SK-N-SH (cell line): ENCODE results near the gene ACTC1. TPM values are rescaled to one million over a fixed set of nuclear protein-coding genes. Genes with fewer than 3 reads are reported as not detected.

ENCODE experiments used
- CTCF ChIA-PET: fragments of 300-600, 350-600 bp; formaldehyde crosslinking; extraction: SDS; loops from one replicate; lab custom pipeline; 2021; lab: Yijun Ruan, JAX
- POLR2A ChIA-PET: fragments of 350-600 bp; sonication (Branson Sonifier 250); formaldehyde crosslinking; extraction: SDS; loops from one replicate; lab custom pipeline; 2020; ENCODE audit warnings: antibody characterized with exemption, inconsistent platforms; lab: Yijun Ruan, JAX
- DNase-seq: peaks from one replicate; pipeline ENCODE4 v3.0.0; 2012
- H2AFZ ChIP-seq: fragments of 200-600 bp; sonication (generic); 2 replicates; pipeline ENCODE4 v1.8.1; 2016; ENCODE audit warnings: antibody characterized with exemption, mild to moderate bottlenecking, low read depth
- H3F3A ChIP-seq: fragments of 200-600 bp; sonication (generic); replicated peaks from 2 replicates; pipeline ENCODE3; 2016; ENCODE audit warnings: antibody characterized with exemption, mild to moderate bottlenecking; ENCODE audit not compliant: insufficient read depth
- H3K27ac ChIP-seq, 2 experiments: fragments of 200-500 bp in 1 of 2; fragments of 200-600 bp in 1 of 2; sonication (Bioruptor generic) in 1 of 2; sonication (generic), shearing (Covaris generic) in 1 of 2; 2 replicates each; pipeline versions ENCODE4 v1.5.1 to v1.6.1; 2014 to 2016; ENCODE audit warnings: low read depth in 2 of 2, inconsistent platforms in 1 of 2, low read length in 1 of 2, mild to moderate bottlenecking in 1 of 2, mixed read lengths in 1 of 2
- H3K27me3 ChIP-seq: fragments of 200-600 bp; sonication (generic), shearing (Covaris generic); 2 replicates; pipeline ENCODE4 v1.6.1; 2016; ENCODE audit warnings: mixed run types; ENCODE audit not compliant: insufficient read depth
- H3K36me3 ChIP-seq, 2 experiments: fragments of 200-500 bp in 1 of 2; fragments of 200-600 bp in 1 of 2; sonication (Bioruptor generic) in 1 of 2; sonication (generic) in 1 of 2; replicated peaks in 1 of 2; 2 replicates each; pipeline versions ENCODE3 to v1.5.1; 2014 to 2016; ENCODE audit warnings: low read length in 1 of 2, mild to moderate bottlenecking in 1 of 2; ENCODE audit not compliant: insufficient read depth in 2 of 2, control insufficient read depth in 1 of 2
- H3K4me1 ChIP-seq, 2 experiments: fragments of 200-500 bp in 1 of 2; fragments of 200-600 bp in 1 of 2; sonication (Bioruptor generic) in 1 of 2; sonication (generic), shearing (Covaris generic) in 1 of 2; 2 replicates each; pipeline versions ENCODE4 v1.5.1 to v1.6.1; 2014 to 2016; ENCODE audit warnings: low read depth in 1 of 2, low read length in 1 of 2, mixed run types in 1 of 2; ENCODE audit not compliant: insufficient read depth in 2 of 2, control insufficient read depth in 1 of 2
- H3K4me2 ChIP-seq: fragments of 200-600 bp; sonication (generic), shearing (Covaris generic); 2 replicates; pipeline ENCODE4 v1.6.1; 2017; ENCODE audit warnings: mixed run types
- H3K4me3 ChIP-seq, 2 experiments: fragments of 200-500 bp in 1 of 2; fragments of 200-600 bp in 1 of 2; sonication (Bioruptor generic) in 1 of 2; sonication (generic), shearing (Covaris generic) in 1 of 2; 2 replicates each; pipeline versions ENCODE4 v1.5.1 to v1.8.1; 2014 to 2016; ENCODE audit warnings: low read depth in 2 of 2, inconsistent platforms in 1 of 2, low read length in 1 of 2, mild to moderate bottlenecking in 1 of 2, mixed read lengths in 1 of 2, moderate library complexity in 1 of 2
- H3K79me2 ChIP-seq: fragments of 200-600 bp; sonication (generic); 2 replicates; pipeline ENCODE4 v1.8.1; 2017; ENCODE audit warnings: mild to moderate bottlenecking; ENCODE audit not compliant: insufficient read depth
- H3K9ac ChIP-seq: fragments of 200-600 bp; sonication (generic); 2 replicates; pipeline ENCODE4 v1.6.1; 2017; ENCODE audit warnings: mixed run types
- H3K9me2 ChIP-seq: fragments of 200-600 bp; sonication (generic); 2 replicates; pipeline ENCODE4 v1.6.1; 2017; ENCODE audit warnings: mixed run types
- H3K9me3 ChIP-seq: fragments of 200-600 bp; sonication (generic); 2 replicates; pipeline ENCODE4 v1.6.1; 2017; ENCODE audit warnings: mixed run types, mild to moderate bottlenecking, moderate library complexity
- H4K20me1 ChIP-seq: fragments of 200-600 bp; sonication (generic); 2 replicates; pipeline ENCODE4 v1.6.1; 2017; ENCODE audit warnings: mild to moderate bottlenecking, mixed run types; ENCODE audit not compliant: insufficient read depth
- CHD2 ChIP-seq: fragments of 150-350 bp; IDR thresholded peaks from 2 replicates; pipeline ENCODE4 v1.6.1; 2018; ENCODE audit warnings: low read length; ENCODE audit not compliant: partially characterized antibody
- ELF1 ChIP-seq: IDR thresholded peaks from 2 replicates; pipeline ENCODE4 v1.4.0; 2012
- EP300 ChIP-seq, 2 experiments: IDR thresholded peaks; 2 replicates each; pipeline versions ENCODE4 v1.4.0 to v1.6.1; 2012; ENCODE audit warnings: borderline replicate concordance in 1 of 2, low read depth in 1 of 2, low read length in 1 of 2
- EZH2phosphoT487 ChIP-seq: fragments of 200-600 bp; sonication (generic); IDR thresholded peaks from 2 replicates; pipeline ENCODE4 v1.6.1; 2017; ENCODE audit warnings: low read depth, mixed run types, mild to moderate bottlenecking, antibody characterized with exemption, moderate library complexity, borderline replicate concordance
- FOXJ3 ChIP-seq: sonication (generic); formaldehyde crosslinking; IDR thresholded peaks from 2 replicates; pipeline ENCODE4 v1.5.1; 2020; ENCODE audit warnings: mild to moderate bottlenecking, missing genetic modification reagents
- GATA2 ChIP-seq: sonication (generic); formaldehyde crosslinking; IDR thresholded peaks from 2 replicates; pipeline ENCODE4 v1.5.0; 2020; ENCODE audit warnings: mild to moderate bottlenecking, missing genetic modification reagents
- JUND ChIP-seq: IDR thresholded peaks from 2 replicates; pipeline ENCODE4 v1.4.0; 2012
- MEF2A ChIP-seq: IDR thresholded peaks from 2 replicates; pipeline ENCODE4 v1.4.0; 2012; ENCODE audit warnings: low read depth, borderline replicate concordance
- NFIC ChIP-seq: IDR thresholded peaks from 2 replicates; pipeline ENCODE4 v1.4.0; 2012; ENCODE audit warnings: borderline replicate concordance
- POLR2AphosphoS5 ChIP-seq: IDR thresholded peaks from 2 replicates; pipeline ENCODE4 v1.6.1; 2012; ENCODE audit warnings: low read depth, low read length
- RAD21 ChIP-seq: IDR thresholded peaks from 2 replicates; pipeline ENCODE4 v1.6.1; 2012; ENCODE audit warnings: mild to moderate bottlenecking, low read length
- RCOR1 ChIP-seq: fragments of 150-350 bp; IDR thresholded peaks from 2 replicates; pipeline ENCODE4 v1.6.1; 2017; ENCODE audit warnings: antibody characterized with exemption, low read length
- YY1 ChIP-seq: IDR thresholded peaks from 2 replicates; pipeline ENCODE4 v1.4.0; 2012; ENCODE audit warnings: low read depth, mild to moderate bottlenecking
- WGBS: methylation state at CpG from one replicate; pipeline ENCODE4 v1.1.6; 2017; ENCODE audit warnings: low lambda C conversion rate; 5-methylcytosine and 5-hydroxymethylcytosine counted together
- polyA plus RNA-seq, 3 experiments: library from polyadenylated mRNA; depleted of rRNA; stranded (reverse); fragments of >200 nt; gene quantifications; 2 replicates each; pipeline ENCODE4 v1.2.3, GENCODE V29; 2012
- TF ChIP-seq, protein P1 (sequence below): IDR thresholded peaks from 2 replicates; pipeline ENCODE4 v1.4.0; 2012; ENCODE audit warnings: low read depth
- TF ChIP-seq, protein P2 (sequence below): fragments of 150-350 bp; IDR thresholded peaks from 2 replicates; pipeline ENCODE4 v1.6.1; 2016; ENCODE audit warnings: mild to moderate bottlenecking, low read depth, low read length
- TF ChIP-seq, protein P3 (sequence below): fragments of 150-350 bp; IDR thresholded peaks from 2 replicates; pipeline ENCODE4 v1.6.1; 2017; ENCODE audit warnings: antibody characterized with exemption, low read length, low read depth, borderline replicate concordance

Gene ACTC1
- polyA plus RNA-seq, 1 of the 3 experiments (the other 2 are of a cell fraction): not detected

DNA sequence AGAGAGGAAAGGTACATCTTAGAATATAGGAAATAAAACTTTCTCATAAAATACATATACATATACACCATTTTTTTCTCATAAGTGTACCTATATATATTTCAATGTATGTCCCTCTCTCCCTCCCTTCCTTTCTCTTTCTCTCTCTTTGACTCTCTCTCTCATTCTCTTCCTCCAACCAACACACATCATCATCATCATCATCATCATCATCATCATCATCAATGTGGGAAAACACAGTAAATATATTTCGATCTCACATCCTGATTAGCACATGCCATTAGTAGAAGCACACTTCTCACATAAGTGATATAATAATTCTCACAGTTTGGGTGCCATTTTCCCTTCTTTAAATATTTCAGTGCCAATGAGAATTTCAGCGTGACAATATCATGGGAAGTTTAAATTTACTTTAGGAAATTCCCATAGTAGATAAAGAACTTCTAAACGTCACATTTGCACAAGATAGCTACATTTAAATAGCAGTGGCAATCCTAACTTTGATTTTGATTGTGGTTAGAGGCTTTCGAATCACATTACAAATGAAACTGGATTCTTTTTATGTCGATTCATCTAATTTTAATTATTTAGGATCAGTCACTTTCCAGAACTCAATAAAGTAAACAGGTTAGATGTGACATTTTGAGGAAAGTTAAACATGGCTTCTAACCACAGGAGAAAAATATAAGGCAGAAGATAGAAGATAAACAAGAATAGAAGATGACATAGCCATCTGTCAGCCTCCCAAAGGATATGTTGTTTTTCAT is 33.0 kb upstream of the ACTC1 start:
- no peak overlapping the region for H3K9ac ChIP-seq
- H3K79me2 ChIP-seq: no peaks in the 10 kb centered on the region
- no peak overlapping the region for H3K27ac ChIP-seq
- H3K9me2 ChIP-seq: no peaks in the 10 kb centered on the region
- H4K20me1 ChIP-seq: no peaks in the 10 kb centered on the region
- no peaks in the 10 kb centered on the region for H3K36me3 ChIP-seq
- H3F3A ChIP-seq: no peaks in the 10 kb centered on the region
- H3K4me3 ChIP-seq: no peak overlapping the region
- WGBS: 74% methylated on average over 5 of the region's 5 CpGs
- H3K4me1 ChIP-seq: no peaks in the 10 kb centered on the region
- POLR2A ChIA-PET: no interaction called here
- H3K9me3 ChIP-seq: no peaks in the 10 kb centered on the region
- H2AFZ ChIP-seq: peak overlapping the region; percentile 12; the same call in 1 of the 2 replicates
- no peaks in the 10 kb centered on the region for H3K27me3 ChIP-seq
- no peak overlapping the region for H3K4me2 ChIP-seq
- CTCF ChIA-PET: no interaction called here
- DNase-seq: no peak
- no peak for TF ChIP-seq EZH2phosphoT487
- no peak for TF ChIP-seq RCOR1
- TF ChIP-seq, protein P1, sequence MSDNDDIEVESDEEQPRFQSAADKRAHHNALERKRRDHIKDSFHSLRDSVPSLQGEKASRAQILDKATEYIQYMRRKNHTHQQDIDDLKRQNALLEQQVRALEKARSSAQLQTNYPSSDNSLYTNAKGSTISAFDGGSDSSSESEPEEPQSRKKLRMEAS: no peak
- TF ChIP-seq JUND: no peak
- TF ChIP-seq, protein P2, sequence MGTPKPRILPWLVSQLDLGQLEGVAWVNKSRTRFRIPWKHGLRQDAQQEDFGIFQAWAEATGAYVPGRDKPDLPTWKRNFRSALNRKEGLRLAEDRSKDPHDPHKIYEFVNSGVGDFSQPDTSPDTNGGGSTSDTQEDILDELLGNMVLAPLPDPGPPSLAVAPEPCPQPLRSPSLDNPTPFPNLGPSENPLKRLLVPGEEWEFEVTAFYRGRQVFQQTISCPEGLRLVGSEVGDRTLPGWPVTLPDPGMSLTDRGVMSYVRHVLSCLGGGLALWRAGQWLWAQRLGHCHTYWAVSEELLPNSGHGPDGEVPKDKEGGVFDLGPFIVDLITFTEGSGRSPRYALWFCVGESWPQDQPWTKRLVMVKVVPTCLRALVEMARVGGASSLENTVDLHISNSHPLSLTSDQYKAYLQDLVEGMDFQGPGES: no peak
- TF ChIP-seq RAD21: no peak
- TF ChIP-seq, all 33 proteins: peak for 0

DNA sequence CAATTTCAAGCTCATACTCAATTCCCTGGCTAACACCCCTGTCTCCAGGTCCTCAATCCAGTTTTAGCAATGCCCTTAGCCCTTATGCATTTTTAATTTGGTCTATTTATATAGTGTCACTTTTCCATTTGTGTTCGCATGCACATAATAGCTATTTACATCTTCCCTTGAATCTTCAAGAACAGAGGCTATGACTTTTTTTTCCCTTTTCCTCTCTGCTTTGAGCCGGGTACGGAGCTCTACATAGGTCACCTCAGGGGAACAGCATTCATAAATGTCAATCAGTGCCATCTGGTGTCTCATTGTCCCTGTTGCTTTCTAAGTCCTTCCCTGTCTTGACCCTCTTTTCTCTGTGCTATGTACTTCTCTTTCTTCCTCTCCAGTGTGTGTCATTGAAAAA is 26.5 kb upstream of the ACTC1 start:
- Histone ChIP-seq H3K9me2 (no peaks in the 10 kb centered on the region), H3K9ac (no peak overlapping the region), H4K20me1 (no peaks in the 10 kb centered on the region), H3K27me3 (no peaks in the 10 kb centered on the region), H3K79me2 (no peaks in the 10 kb centered on the region), H3F3A (peaks cover 20% of the 10 kb centered on the region), H3K4me1 (no peaks in the 10 kb centered on the region), H3K4me2 (no peak overlapping the region), H3K4me3 (no peak overlapping the region), H2AFZ (no peak overlapping the region), H3K9me3 (no peaks in the 10 kb centered on the region), H3K27ac (no peak overlapping the region), H3K36me3 (no peaks in the 10 kb centered on the region)
- TF ChIP-seq RCOR1 (no peak), GATA2 (CRISPR knock-in tag) (no peak), POLR2AphosphoS5 (no peak), NFIC (no peak), YY1 (no peak), EP300 (IDR thresholded peaks at IDR 0.05; ENCODE audit: borderline replicate concordance in 1 of 2, low read depth in 1 of 2, low read length in 1 of 2) (no peak), CHD2 (no peak), FOXJ3 (CRISPR knock-in tag) (no peak), MEF2A (no peak), EZH2phosphoT487 (no peak), ELF1 (no peak)
- TF ChIP-seq, protein P2: no peak
- TF ChIP-seq, protein P3, sequence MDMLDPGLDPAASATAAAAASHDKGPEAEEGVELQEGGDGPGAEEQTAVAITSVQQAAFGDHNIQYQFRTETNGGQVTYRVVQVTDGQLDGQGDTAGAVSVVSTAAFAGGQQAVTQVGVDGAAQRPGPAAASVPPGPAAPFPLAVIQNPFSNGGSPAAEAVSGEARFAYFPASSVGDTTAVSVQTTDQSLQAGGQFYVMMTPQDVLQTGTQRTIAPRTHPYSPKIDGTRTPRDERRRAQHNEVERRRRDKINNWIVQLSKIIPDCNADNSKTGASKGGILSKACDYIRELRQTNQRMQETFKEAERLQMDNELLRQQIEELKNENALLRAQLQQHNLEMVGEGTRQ: no peak
- WGBS: 80% methylated on average over 3 of the region's 3 CpGs
- DNase-seq: no peak
- POLR2A ChIA-PET: no interaction called here
- CTCF ChIA-PET: interaction anchor here (0.9 to 1.5 kb wide), 2 partner anchors 20 to 113 kb away, joined by 3 to 4 read pairs; no protein-coding TSS in a partner anchor
